HG02763 (cell line): ENCODE results near the gene KCNK4.
"Not testable (repeated sequence)": the region's sequence is repeated elsewhere in the genome, so short reads cannot be mapped to it uniquely, and the experiment has no call there.

ENCODE experiments used
- ATAC-seq: cut with Tn5 transposase; IDR thresholded peaks from one replicate; pipeline ENCODE4 v1.9.1; 2021; ENCODE audit warnings: mild to moderate bottlenecking, moderate library complexity; ENCODE audit not compliant: unreplicated experiment

KCNK4 gene

DNA sequence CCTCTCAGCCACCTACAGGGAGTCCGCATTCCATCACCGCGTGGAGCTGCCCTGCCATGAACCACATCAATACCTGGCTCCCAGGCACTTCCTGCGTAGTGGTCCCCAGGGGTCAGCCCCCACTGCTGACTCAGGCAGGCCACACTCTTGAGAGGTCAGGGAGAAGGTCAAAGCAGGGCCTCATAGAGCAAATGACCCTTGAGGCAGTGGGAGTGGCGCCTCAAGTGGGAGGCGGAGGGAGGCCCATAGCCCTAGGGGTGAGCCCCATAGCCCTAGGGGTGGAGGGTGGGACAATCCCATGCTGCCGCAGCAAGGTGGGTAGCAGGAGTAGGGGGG is 31.8 kb downstream of the KCNK4 start:
- no peak for ATAC-seq

DNA sequence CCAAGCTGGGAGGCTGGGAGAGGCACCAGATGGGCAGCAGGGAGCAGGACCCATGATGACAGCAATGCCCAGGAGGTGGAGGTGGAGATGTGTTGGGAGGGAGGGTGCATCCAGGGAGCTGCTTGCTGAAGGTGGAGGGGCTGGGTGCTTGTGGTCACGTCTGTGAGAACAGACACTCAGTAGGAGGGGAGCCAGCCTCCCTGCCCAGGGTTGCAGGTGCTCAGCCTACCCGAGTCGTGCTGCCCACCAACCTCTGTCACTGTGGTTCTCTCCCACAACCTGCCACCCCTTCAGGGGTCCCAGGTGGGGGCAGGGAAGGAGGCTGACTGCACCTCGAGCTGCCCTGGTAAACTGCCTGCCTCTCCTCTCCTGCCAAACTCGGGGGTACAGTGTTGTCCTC is 32.3 kb downstream of the KCNK4 start:
- ATAC-seq, result no peak

DNA sequence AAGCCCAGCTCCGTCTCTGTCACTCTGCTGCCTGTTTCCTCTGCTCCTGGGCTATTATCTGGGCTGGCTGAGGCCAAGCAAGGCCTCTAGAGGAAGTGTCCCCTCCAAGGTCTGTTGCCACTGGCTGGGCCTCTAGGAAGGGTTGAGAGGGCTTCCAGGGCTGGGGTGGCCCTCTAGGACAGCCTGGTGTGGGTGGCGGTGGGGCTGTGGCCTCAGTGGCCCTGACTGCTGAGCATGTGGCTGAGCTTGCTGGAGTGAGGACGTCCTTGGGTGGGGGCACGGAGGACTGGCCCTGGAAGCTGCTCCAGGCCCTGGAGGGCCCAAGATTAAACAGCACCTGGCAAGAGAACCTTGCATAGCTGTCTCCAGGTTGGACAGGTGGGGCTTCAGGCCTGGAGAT is 32.9 kb downstream of the KCNK4 start:
- not testable (repeated sequence) for ATAC-seq

DNA sequence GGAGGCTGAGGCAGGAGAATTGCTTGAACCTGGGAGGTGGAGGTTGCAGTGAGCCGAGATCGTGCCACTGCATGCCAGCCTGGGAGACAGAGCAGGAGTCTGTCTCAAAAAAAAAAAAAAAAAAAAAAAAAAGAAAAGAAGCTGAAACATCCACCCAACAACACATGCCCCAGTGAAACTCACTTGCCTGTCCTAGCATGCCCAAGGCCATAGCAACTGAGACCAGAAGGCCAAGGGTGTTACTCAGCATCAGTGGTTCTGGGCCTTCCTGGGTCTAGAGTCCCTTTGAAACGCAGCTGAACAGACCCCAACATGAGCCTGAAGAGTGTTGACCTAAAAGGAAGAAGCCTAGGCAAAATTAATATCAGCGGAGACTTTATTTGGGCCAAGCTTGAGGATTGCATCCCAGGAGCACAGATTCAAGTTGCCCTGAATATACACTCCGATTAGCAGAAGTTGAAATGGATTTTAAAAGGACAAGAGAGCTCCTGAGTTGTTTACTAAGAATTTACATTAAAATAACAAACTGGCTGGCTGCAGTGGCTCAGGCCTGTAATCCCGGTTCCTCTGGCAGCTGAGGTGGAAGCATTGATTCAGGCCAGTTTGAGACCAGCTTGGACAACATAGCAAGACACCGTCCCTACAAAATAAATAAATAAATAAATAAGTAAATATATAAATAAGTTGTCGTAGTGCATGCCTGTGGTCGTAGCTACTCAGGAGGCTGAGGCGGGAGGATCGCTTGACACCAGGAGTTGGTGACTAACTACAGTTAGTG is 33.8 kb downstream of the KCNK4 start:
- ATAC-seq, result no peak

DNA sequence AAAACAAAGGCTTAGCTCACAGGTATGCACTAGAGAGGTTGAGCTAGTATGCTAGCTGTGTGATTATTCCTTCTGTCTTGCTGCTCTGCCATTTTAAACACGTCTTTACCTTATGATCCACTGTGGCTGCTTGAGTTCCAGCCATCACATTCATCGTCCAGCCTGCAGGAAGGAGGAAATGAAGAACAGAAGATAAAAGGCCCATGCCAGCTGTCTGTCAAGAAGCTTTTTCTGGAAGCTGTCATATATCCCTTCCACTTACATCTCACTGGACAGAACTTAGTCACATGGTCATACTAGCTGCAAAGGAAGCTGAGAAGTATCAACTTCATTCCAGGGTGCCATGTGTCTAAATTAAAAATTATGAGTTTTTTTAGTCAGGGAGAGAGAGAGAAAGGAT is 36.3 kb downstream of the KCNK4 start:
- ATAC-seq, result no peak

DNA sequence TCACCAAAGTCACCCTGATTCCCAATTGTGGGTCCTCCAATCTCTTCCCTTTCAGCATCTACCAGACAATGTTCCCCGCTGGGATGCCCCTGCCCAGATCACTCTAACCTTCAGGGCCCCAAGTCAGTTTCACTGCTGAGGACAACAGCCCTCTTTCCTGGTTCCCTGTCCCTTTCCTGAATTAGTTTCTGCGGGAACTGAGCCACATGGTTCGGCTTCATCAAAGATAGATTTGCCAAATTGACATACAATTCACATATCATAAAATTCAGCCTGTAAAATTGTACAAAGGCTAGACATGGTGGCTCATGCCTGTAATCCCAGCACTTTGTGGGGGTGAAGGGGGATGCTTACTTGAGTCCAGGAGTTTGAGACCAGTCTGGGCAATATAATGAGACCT is 36.9 kb downstream of the KCNK4 start:
- no peak for ATAC-seq

DNA sequence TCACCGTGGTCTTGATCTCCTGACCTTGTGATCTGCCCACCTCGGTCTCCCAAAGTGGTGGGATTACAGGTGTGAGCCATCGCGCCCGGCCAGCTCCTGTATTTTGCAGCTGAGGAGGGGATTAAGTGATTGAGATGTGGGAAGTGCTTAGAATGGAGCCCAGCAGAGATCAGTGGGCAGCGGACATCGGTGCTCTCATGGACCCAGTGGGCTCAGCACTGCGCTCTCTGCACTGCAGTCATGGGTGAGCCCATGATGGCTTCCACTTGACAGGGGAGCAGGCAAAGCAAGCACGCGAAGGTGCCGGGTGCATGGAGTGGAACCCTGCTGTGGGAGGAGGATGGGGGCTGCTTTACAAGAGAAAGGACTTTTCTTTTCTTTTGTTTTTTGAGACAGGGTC is 39.8 kb downstream of the KCNK4 start:
- ATAC-seq, result no peak

DNA sequence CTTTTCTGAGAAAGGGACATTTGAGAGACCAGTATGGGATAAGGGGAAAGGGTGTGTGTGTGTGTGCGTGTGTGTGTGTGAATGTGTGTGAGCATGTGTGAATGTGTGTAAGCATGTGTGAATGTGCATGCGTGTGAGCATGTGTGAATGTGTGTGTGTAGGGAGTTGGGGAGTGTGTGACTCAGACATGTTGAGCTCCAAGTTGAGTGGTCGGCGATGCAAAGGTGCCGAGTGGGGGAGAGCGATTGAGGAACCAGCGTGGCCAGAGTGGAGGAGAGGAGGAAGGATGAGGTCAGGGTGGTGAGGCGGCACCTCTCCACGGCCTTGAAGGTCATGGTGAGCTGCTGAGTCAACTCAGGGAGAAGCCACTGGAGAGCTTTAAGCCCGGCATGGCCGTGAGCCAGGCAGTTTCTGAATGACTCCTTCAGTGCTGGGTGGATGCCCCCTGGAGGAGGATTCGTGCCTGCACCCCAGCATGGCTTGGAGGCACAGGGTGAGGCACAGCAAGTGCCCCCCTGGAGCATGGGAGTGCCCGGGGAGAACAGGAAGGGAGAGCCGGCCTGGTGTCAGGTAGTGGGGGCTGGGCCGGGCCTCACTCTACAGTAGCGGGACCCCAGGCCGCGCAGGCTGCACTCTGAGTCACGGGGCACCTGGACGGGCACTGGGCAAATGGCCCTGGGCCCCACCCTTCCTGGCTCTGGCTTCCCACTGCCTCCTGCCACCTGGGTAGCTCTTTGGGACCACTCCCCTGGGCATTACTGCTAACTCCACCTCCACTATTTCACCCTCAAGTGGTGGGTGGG is 40.7 kb downstream of the KCNK4 start:
- ATAC-seq, result no peak

DNA sequence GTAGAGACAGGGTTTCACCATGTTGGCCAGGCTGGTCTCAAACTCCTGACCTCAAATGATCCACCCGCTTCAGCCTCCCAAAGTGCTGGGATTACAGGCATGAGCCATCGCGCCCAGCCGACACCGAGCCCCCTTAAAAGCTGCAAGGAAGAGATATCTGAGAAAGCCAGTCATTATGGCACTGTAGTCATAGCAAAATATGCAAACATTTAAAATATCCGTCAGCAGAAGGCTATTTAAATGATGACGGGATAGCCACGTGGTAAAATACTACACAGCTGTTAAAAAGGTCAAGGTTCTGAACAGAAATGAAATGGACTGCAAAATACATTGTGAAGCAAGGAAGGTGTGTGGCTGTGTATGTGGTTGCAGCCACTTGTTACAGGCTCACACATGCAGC is 42.5 kb downstream of the KCNK4 start:
- no peak for ATAC-seq

DNA sequence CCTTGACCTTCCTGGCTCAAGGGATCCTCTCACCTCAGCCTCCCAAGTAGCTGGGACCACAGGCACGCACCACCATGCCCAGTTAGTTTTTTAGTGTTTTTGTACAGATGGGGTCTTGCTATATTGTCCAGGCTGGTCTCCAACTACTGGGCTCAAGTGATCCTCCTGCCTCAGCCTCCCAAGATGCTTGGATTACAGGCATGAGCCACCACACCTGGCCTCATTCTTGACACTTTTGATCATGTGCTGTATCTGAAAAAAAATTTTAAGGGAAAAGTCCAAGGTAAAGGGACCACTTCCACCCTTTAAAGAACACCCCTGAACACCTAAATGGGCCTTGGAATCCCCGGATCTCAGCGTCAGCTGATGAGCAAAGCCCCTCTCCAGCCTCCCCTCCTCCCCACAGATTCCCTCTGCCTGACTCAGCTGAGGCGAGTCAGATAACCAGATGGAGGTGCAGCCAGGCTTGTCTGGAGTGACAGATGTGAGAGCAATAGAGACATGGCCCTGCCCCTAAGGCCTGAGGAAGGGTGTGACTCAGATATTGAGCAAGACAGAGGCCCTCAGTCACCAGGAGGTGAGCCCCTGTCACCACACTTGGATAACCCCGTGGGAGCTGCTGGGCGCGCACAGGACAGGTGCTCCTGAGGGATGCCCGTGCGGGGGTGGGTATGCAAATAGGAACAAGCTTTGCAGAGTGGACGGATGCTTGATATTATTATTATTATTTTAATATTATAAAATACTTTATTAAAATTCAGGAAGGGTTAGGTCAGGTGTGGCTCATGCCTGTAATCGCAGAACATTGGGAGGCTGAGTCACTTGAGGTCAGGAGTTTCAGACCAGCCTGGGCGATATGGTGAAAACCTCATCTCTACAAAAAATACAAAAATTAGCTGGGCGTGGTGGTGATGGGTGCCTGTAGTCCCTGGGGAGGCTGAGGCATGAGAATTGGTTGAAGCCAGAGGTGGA is 43.9 kb downstream of the KCNK4 start:
- peak; percentile 66 for ATAC-seq

DNA sequence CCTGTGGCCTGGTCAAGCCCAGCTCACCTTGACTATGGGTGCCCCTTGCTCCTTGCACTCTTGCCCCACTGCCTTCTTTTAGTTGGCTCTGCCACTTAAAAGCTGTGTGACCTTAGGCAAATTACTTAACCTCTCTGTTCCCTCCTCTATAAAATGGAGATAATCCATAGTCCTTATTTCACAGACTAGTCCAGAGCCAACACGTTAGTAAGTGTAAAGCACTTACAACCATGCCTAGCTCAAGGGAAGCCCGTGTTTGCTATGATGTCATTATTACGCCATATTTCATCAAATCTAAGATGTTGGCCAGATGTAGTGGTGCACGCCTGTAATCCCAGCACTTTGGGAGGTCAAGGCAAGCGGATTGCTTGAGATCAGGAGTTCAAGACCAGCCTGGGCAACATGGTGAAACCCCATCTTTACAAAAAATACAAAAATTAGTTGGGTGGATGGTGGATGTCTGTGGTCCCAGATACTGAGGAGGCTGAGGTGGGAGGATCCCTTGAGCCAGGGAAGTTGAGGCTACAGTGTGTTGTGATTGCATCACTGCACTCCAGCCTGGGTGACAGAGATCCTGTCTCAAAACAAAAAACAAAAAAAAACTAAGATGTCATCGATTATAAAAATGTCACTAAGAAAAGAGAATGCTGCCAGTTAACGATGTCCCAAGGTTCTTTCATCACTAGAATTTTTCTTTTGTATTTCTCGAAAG is 46.6 kb downstream of the KCNK4 start:
- ATAC-seq, result no peak

DNA sequence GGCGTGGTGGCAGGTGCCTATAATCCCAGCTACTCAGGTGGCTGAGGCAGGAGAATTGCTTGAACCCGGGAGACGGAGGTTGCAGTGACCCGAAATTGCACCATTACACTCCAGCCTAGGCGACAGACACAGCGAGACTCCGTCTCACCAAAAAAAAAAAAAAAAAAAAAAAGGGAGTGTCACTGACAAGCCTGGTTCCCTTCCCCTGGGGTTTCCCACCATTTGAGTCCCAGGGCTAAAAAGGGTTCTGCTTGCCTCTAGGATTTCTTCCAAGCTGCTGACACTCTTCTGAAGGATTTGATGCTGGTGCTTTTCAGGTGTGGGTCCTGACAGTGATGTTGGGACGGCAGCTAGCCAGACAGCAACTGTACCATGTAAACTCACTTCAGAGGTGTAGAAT is 47.6 kb downstream of the KCNK4 start:
- ATAC-seq, result no peak

DNA sequence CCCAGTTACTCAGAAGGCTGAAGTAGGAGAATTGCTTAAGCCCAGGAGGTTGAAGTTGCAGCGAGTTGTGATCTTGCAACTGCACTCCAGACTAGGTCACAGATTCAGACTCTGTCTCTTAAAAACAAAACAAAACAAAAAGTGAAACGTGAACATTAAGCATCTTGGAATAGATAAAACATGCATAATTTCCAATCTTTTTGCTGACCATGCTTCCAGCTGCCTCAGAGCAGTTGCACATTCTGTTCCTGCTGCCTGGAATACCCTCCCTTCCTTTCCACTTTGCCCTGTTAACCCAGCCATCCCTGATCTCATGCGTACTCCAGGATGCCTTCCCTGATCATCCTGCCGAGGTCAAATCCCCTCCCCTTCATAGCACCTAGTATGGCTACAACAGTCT is 48.2 kb downstream of the KCNK4 start:
- no peak for ATAC-seq

DNA sequence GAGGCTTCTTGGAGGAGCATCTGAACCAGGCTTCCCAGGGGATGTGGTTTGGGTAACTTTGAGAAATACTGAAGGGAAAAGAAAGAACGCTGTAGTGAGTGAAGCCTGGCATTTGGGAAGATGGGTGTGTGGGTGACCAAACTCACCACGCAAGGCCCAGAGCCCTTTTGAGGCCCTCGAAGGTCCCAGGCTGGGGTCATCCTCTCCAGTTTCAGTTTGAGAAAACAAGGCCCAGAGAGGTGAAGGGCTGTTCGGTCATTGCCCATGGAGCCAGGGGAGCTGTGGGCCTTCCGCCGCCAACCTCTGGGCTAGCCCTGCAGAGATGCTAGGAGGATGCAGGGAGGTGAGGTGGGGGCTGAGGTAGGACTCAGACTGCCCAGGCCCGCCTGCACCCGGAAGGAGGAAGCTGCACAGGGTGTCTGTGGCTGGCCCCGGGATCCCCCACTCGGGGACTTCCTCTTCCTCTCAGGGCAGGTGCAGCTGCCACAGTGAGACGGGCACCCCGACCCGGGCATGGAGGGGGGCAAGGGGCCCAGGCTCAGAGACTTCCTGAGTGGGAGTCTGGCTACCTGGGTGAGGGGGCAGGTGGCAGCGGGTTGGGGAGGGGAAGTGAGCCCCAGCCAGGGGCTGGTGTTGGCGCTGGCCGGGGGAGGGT is 48.8 kb downstream of the KCNK4 start, which contains the start of gene CCDC88B:
Gene CCDC88B (plus strand): TSS at position 451 of the 655 bp plus-strand sequence. CDS start 63 bp downstream, at position 514.
- ATAC-seq, result peak; percentile 45

DNA sequence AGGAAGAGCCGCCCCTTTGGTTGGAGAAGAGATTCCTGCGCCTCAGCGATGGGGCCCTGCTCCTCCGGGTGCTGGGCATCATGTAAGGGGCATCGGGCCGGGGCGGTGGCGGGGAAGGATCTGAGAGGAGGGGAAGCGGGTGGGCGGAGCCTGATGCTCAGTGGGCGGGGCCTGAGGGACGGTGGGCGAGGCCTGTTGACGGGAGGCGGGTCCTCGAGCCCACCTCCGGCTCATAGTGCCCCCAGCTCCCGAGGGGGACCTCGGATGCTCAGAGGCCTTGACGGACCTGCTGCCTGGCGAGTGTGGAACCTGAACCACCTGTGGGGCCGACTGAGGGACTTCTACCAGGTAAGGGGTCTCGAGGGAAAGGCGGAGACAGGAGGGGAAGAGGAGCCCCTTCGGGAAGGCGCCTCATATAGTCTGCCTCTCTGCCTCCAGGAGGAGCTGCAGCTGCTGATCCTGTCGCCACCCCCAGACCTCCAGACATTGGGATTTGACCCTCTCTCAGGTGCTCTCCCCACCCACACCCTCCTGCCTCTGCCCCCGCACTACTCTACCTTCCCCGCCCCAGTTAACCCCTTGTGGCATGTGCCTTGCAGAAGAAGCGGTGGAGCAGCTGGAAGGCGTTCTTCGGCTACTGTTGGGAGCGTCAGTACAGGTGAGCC is 49.7 kb downstream of the KCNK4 start:
- ATAC-seq, result peak; percentile 40

DNA sequence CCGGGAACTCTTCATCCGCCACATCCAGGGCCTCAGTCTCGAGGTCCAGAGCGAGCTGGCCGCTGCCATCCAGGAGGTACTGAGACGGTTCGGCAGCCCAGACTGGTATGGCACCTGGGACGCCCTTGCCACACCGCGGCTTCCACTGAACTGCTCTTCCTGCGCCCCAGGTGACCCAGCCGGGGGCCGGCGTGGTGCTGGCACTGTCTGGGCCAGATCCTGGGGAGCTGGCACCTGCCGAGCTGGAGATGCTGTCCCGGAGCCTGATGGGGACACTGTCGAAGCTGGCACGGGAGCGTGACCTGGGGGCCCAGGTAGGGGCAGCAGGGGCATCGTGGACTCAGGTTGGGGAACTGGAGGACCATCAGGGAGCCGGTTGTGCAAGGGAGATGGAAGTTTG is 50.3 kb downstream of the KCNK4 start:
- no peak for ATAC-seq

DNA sequence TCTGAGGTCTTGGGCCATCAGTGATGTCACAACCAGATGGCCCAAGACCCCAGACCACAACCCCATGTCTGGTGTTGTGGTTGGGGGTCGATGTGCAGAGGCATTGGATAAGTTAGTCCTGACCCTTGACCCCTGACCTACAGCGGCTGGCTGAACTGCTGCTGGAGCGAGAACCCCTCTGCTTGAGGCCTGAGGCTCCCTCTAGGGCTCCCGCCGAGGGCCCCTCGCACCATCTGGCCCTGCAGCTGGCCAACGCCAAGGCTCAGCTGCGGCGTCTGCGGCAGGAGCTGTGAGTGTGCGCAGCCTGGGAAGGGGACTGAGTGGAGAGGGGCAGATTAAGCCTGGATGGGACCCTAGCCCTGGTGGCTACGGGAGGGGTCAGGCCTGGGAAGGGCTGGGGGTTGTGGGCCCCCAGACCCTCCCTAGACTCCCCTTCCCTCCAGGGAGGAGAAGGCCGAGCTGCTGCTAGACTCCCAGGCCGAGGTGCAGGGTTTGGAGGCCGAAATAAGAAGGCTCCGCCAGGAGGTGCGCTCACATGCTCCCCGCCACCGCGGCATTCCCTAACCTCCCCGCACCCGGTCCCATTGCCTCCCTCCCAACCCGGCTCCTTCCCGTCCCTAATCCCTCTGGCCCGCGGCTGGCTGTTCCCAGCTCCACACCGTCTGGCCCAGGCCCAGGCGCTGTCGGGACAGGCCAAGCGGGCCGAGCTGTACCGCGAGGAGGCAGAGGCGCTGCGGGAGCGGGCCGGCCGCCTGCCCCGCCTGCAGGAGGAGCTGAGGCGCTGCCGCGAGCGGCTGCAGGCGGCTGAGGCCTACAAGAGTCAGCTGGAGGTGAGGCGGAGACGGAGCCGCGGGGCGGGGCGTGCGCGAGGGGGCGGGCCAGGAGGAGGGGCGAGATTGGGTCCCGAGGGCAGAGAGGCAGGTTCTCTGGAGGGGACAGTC is 51.0 kb downstream of the KCNK4 start:
- ATAC-seq, result no peak
